Epithelial cell of proximal tubule (primary cell): ENCODE data around the gene STMP1. TPM values are rescaled to one million over a fixed set of nuclear protein-coding genes. Genes with fewer than 3 reads are reported as not detected.
"Not testable (repeated sequence)": the region's sequence is repeated elsewhere in the genome, so short reads cannot be mapped to it uniquely, and the experiment has no call there.

Source experiments
- DNase-seq: peaks from one replicate; pipeline ENCODE4 v3.0.0-alpha.2; 2011; ENCODE audit warnings: low read depth
- H3K4me3 ChIP-seq: 2 replicates; pipeline ENCODE4 v1.5.1; 2011; ENCODE audit warnings: low read depth, mild to moderate bottlenecking, low read length
- total RNA-seq: library from RNA; depleted of rRNA; stranded (reverse); fragments of >200 nt; gene quantifications from 2 replicates; pipeline ENCODE4 v1.2.3, GENCODE V29; 2015
- TF ChIP-seq, protein P1 (sequence below): conservative IDR thresholded peaks from 2 replicates; pipeline ENCODE4 v1.5.1; 2012; ENCODE audit warnings: low read depth, mild to moderate bottlenecking, low read length

Gene STMP1
- total RNA-seq, 1 donor from 2014 or later, result 17.1 TPM

DNA sequence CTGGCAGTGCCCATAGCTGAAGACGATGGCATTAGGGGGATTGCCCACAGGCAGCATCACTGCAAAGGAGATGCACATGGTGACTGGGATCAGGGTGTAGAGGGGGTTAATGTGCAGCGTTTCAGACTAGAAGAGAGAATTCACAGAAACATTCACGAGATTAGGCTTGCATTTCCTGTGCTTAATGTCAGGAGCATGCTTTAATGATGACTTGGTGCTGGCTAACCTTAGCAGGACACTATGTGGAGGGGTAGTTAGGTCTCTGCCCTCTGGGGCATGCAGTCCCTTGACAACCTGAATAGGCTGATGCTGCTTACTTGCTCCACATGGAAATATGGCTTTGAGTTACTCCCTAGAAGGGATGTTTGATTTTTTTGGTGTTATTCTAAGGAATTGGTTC, 21.8 kb downstream of the STMP1 start:
- no peak for DNase-seq
- no peak overlapping the region for H3K4me3 ChIP-seq
- TF ChIP-seq, protein P1, sequence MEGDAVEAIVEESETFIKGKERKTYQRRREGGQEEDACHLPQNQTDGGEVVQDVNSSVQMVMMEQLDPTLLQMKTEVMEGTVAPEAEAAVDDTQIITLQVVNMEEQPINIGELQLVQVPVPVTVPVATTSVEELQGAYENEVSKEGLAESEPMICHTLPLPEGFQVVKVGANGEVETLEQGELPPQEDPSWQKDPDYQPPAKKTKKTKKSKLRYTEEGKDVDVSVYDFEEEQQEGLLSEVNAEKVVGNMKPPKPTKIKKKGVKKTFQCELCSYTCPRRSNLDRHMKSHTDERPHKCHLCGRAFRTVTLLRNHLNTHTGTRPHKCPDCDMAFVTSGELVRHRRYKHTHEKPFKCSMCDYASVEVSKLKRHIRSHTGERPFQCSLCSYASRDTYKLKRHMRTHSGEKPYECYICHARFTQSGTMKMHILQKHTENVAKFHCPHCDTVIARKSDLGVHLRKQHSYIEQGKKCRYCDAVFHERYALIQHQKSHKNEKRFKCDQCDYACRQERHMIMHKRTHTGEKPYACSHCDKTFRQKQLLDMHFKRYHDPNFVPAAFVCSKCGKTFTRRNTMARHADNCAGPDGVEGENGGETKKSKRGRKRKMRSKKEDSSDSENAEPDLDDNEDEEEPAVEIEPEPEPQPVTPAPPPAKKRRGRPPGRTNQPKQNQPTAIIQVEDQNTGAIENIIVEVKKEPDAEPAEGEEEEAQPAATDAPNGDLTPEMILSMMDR, result no peak

DNA sequence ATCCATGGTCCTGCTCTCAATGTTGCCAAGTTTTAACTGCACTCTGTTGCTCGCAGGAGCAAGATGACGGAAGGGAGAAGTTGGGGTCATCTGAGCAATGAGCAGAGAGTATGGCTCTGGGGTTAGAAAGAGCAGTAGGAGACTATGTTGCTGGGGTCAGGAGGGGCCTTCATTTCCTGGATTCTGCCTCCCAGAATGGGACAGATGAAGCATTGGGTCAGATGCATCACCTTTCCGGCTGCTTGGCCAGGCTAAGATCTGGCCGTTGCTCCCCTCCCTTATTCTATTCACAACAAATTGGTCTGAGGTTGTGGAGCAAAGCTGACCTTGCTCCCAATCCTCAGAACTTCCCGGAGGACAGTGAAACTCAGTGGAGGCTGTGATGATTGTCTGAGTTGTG, 22.4 kb downstream of the STMP1 start:
- TF ChIP-seq, protein P1, result no peak
- H3K4me3 ChIP-seq, result no peak overlapping the region
- no peak for DNase-seq

DNA sequence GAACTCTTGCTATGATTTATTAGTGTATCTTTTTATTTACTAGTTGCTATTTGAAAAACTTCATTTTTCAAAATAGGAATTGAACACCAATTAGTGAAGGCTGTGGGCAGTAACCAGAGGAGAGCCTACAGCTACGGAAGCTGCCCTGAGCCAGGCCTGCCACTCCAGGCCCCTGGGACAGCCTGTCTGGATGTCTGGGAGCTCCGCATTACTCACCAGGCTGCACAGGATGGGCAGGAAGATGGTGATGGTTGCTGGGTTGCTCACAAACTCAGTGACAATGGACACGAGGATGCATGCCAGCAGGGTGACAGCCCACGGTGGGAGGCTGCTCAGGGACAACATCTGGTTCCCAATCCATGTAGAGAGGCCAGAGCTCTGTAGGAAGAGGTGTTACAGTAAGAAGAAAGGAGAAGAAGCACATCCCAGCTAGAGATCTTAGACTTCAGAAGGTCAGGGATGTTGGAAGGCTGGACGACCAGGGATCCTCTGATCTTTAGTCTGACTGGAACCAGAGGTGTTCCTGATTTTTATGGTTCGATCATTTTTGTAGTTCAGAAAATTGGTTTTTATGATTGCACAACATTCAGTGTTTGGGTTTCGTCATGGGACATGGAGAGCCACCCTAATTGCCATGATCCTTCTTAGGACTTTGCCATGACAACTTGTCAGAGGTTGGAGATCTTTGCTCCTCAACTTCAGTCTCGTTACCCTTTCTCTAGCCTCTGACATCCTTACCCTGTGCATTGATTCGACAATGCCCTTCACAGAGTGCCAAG, 23.2 kb downstream of the STMP1 start:
- TF ChIP-seq, protein P1, result no peak
- H3K4me3 ChIP-seq, result no peak overlapping the region
- DNase-seq, result no peak

DNA sequence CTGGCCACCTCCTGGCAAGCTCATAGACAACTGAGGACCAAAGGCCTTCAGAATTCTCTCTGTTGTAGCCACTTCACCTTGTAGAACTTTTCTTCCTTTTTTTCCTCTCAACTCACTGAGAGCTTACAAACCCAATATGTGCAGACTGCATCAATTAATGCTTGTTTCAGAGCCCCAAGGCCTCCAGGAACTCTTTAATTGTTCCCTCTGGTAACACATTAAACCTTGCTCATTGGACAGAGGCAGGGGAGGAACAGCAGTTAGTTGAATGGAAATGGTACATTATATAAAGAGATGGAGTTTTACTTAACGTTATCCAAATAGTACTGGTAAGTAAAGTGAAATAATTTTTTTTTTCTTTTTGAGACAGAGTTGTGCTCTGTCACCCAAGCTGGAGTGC, 25.2 kb downstream of the STMP1 start:
- no peak overlapping the region for H3K4me3 ChIP-seq
- no peak for DNase-seq
- TF ChIP-seq, protein P1, result no peak

DNA sequence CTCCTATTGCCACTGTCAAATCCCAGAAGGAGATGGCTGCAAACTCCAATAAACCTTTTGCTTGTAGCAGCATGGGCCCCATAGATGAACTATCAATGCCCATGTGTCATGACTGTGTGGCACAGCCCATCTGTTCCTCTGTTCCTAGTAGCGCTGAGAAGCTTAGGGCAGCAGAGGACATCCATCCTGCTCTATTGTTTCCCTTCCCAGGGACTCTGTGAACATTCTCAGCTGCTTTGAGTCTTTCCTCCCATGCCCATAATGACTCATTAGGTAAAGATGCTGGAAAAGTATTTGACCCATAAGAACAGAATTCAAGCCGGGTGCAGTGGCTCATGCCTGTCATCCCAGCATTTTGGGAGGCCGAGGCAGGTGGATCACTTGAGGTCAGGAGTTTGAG, 28.3 kb downstream of the STMP1 start:
- no peak for DNase-seq
- TF ChIP-seq, protein P1, result no peak

DNA sequence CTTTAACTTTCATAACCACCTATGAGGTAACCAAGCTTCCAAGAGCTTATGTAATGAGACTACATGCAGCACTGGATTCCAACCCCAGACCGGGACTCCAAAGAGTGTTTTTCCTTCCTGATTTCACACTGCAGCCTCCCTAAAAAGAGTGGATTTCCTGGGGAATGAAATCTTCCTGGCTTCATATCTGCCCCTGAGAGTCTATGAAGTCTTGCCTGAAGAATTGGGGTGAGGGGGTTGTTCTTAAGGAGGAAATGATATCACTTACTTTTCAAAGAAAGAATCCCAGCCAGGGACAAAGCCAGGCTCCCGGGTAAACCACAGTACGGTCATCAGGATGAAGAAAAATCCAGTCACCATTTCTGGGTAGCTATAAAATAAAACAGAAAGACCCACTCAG, 29.7 kb downstream of the STMP1 start:
- no peak for DNase-seq
- H3K4me3 ChIP-seq, result no peak overlapping the region
- TF ChIP-seq, protein P1, result no peak

More for the DNA sequence above, 28.3 kb downstream of the STMP1 start:
- no peak overlapping the region for H3K4me3 ChIP-seq

DNA sequence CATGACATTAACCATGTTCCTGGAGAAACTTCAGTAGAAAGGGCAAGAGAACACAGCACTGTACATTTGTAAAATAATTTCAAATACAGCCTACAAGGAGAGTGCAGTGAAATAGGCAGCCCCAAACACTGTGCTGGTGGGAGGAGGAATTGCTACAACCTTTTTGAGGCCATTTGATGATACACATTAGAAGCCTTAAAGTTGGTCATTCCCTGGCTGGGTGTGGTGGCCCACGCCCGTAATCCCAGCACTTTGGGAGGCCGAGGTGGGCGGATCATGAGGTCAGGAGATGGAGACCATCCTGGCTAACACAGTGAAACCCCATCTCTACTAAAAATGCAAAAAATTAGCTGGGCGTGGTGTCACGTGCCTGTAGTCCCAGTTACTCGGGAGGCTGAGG, 30.3 kb downstream of the STMP1 start:
- H3K4me3 ChIP-seq, DNase-seq: not testable (repeated sequence)
